Endodermal cell (in vitro differentiated cells): Measurements from ENCODE around the gene APBB1IP. TPM values are rescaled to one million over a fixed set of nuclear protein-coding genes. Genes with fewer than 3 reads are reported as not detected.

Experiments used
- DNase-seq: peaks from one replicate; pipeline ENCODE4 v3.0.0-alpha.2; 2017
- H3K27ac ChIP-seq: 2 replicates; pipeline ENCODE4 v1.5.1; 2013; ENCODE audit warnings: mild to moderate bottlenecking, low read depth, low read length, moderate library complexity
- H3K27me3 ChIP-seq: 2 replicates; pipeline ENCODE4 v1.6.1; 2013; ENCODE audit warnings: mild to moderate bottlenecking, low read length, moderate library complexity; ENCODE audit not compliant: insufficient read depth, control insufficient read depth, poor library complexity, severe bottlenecking
- H3K36me3 ChIP-seq: 2 replicates; pipeline ENCODE4 v1.7.0; 2013; ENCODE audit warnings: mild to moderate bottlenecking, low read length, moderate library complexity; ENCODE audit not compliant: control insufficient read depth, insufficient read depth
- H3K4me1 ChIP-seq: one replicate; pipeline ENCODE4 v1.7.0; 2013; ENCODE audit warnings: low read length; ENCODE audit not compliant: control insufficient read depth, insufficient read depth
- H3K4me3 ChIP-seq: 2 replicates; pipeline ENCODE4 v1.5.1; 2013; ENCODE audit warnings: mild to moderate bottlenecking, low read length, moderate library complexity
- H3K9ac ChIP-seq: 2 replicates; pipeline ENCODE4 v1.6.1; 2013; ENCODE audit warnings: mild to moderate bottlenecking, low read length, moderate library complexity; ENCODE audit not compliant: poor library complexity, severe bottlenecking; ENCODE audit errors: extremely low read depth
- H3K9me3 ChIP-seq: 2 replicates; pipeline ENCODE4 v1.6.1; 2013; ENCODE audit warnings: mild to moderate bottlenecking, low read length, moderate library complexity; ENCODE audit not compliant: control insufficient read depth
- H3K27ac Mint-ChIP-seq: 2 replicates; pipeline ENCODE4 v1.8.0; 2020; ENCODE audit warnings: mixed read lengths
- H3K27me3 Mint-ChIP-seq: 2 replicates; pipeline ENCODE4 v1.8.0; 2021; ENCODE audit warnings: mild to moderate bottlenecking, mixed read lengths; ENCODE audit not compliant: insufficient read depth
- H3K36me3 Mint-ChIP-seq: 2 replicates; pipeline ENCODE4 v1.8.0; 2020; ENCODE audit warnings: low read depth, mixed read lengths
- H3K4me1 Mint-ChIP-seq: 2 replicates; pipeline ENCODE4 v1.8.0; 2020; ENCODE audit warnings: mixed read lengths
- H3K4me3 Mint-ChIP-seq: 2 replicates; pipeline ENCODE4 v1.8.0; 2020; ENCODE audit warnings: mild to moderate bottlenecking, moderate library complexity, mixed read lengths
- H3K9me3 Mint-ChIP-seq: 2 replicates; pipeline ENCODE4 v1.8.0; 2020; ENCODE audit warnings: mild to moderate bottlenecking, mixed read lengths
- CTCF ChIP-seq: fragments of 200-600 bp; sonication (generic); conservative IDR thresholded peaks from 2 replicates; pipeline ENCODE4 v1.5.0; 2021; ENCODE audit warnings: antibody characterized with exemption, mild to moderate bottlenecking
- WGBS, 2 experiments: methylation state at CpG; one replicate each; pipeline versions ENCODE4 v1.1.5 to v1.1.7; 2013; ENCODE audit warnings: missing lambda C conversion rate in 2 of 2, mixed read lengths in 1 of 2; ENCODE audit not compliant: insufficient coverage in 1 of 2, insufficient read length in 1 of 2; 5-methylcytosine and 5-hydroxymethylcytosine counted together
- total RNA-seq, 2 donors: library from RNA; stranded (reverse); fragmentation: NEBNext Ultra II Directional in 1 of 2; extraction: Animal tissue kit (Norgen Biotek cat#: 25700) in 1 of 2; gene quantifications; 2 replicates in 1 of 2; 3 replicates in 1 of 2; pipeline ENCODE4 v1.2.1, GENCODE V29; 2021

Gene APBB1IP
- total RNA-seq, 2 donors from 2014 or later = 0.24 TPM

GRCh38 chr10:26448706-26449435 is 10.7 kb downstream of the APBB1IP start:
- Mint-ChIP-seq H3K4me1 (no peaks in the 10 kb centered on the region), H3K27me3 (peaks cover 2% of the 10 kb centered on the region), H3K36me3 (no peaks in the 10 kb centered on the region), H3K4me3 (no peak overlapping the region), H3K27ac (no peak overlapping the region), H3K9me3 (no peaks in the 10 kb centered on the region)
- H3K27me3 ChIP-seq = no peaks in the 10 kb centered on the region
- TF ChIP-seq CTCF = no peak
- no peak overlapping the region for H3K4me3 ChIP-seq
- H3K9ac ChIP-seq = no peak overlapping the region
- H3K9me3 ChIP-seq = no peaks in the 10 kb centered on the region
- H3K36me3 ChIP-seq = no peaks in the 10 kb centered on the region
- H3K4me1 ChIP-seq = no peaks in the 10 kb centered on the region
- no peak for DNase-seq
- WGBS, 2 experiments = 91 to 93% methylated on average over 5 to 8 of the region's 8 CpGs
- no peak overlapping the region for H3K27ac ChIP-seq

- no peaks in the 10 kb centered on the region for H3K36me3 ChIP-seq
- H3K4me1 Mint-ChIP-seq = no peaks in the 10 kb centered on the region
- no peak overlapping the region for H3K4me3 Mint-ChIP-seq
- no peak overlapping the region for H3K27ac Mint-ChIP-seq
- H3K4me1 ChIP-seq = no peaks in the 10 kb centered on the region
- TF ChIP-seq CTCF = no peak
- no peaks in the 10 kb centered on the region for H3K27me3 ChIP-seq
- no peak overlapping the region for H3K4me3 ChIP-seq
- H3K9me3 Mint-ChIP-seq = no peaks in the 10 kb centered on the region
- 76 to 78% methylated on average over 3 of the region's 3 CpGs for WGBS, 2 experiments
- no peaks in the 10 kb centered on the region for H3K9me3 ChIP-seq
- H3K27ac ChIP-seq = no peak overlapping the region
- no peak for DNase-seq
- H3K9ac ChIP-seq = no peak overlapping the region
- H3K27me3 Mint-ChIP-seq = peaks cover 2% of the 10 kb centered on the region
- no peaks in the 10 kb centered on the region for H3K36me3 Mint-ChIP-seq
Measured at GRCh38 chr10:26449726-26450125, 11.6 kb downstream of the APBB1IP start.

GRCh38 chr10:26451903-26452302 is 13.8 kb downstream of the APBB1IP start:
- H3K4me1 Mint-ChIP-seq = no peaks in the 10 kb centered on the region
- no peak for DNase-seq
- 47 to 78% methylated on average over 3 to 4 of the region's 4 CpGs for WGBS, 2 experiments

More at GRCh38 chr10:26451903-26452302, 13.8 kb downstream of the APBB1IP start:
- no peaks in the 10 kb centered on the region for H3K9me3 ChIP-seq
- Mint-ChIP-seq H3K27me3 (peaks cover 9% of the 10 kb centered on the region), H3K36me3 (no peaks in the 10 kb centered on the region), H3K27ac (no peak overlapping the region), H3K4me3 (no peak overlapping the region), H3K9me3 (no peaks in the 10 kb centered on the region)
- no peaks in the 10 kb centered on the region for H3K36me3 ChIP-seq
- no peak overlapping the region for H3K9ac ChIP-seq
- no peak for TF ChIP-seq CTCF
- H3K4me3 ChIP-seq = no peak overlapping the region
- H3K4me1 ChIP-seq = no peaks in the 10 kb centered on the region
- H3K27ac ChIP-seq = no peak overlapping the region
- H3K27me3 ChIP-seq = peaks cover 12% of the 10 kb centered on the region
